Measurements from ENCODE around the gene PANK4. TPM values are rescaled to one million over a fixed set of nuclear protein-coding genes. Genes with fewer than 3 reads are reported as not detected.

Gene PANK4
- total and polyA plus RNA-seq, 10 of the 15 experiments (the other 5 are each of a cell fraction or from before 2014, with no cell fraction given), result 0.35 to 38.0 (median 18.6) TPM

DNA sequence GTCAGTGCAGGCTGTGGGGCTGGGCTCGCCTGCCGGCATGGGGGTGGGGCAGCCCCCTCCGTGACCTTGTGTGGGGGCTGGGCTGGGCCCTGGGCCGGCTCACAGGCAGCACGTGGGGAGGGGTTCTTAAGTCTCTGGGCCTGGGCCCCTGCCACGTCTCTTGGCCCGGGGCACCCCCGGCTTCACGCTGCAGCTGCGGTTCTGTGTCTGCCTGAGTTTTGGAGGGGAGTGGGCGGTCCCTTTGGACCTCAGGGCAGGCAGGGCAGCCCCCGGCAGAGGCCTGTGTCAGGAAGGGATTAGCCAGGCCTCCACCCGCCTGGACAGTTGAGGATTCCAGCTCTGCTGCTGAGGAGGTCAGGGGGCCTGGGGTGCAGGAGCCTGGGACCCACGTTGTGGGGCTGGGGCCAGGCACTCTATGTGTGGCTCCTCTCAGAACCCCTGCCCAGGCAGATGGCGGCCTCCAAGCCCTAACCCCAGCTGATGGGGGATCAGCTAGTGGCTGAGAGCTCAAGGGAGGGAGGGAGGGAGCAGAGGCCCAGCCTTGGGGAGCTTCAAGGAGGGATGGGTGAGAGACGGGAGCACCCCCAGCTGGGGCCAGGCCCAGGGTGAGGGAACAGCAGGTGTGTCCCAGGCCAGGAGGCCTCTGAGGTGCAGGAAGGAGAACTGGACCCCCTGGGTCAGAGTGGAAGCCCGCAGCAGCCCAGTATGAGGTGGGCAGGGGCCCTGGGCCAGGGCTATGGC lies 52.1 kb downstream of the PANK4 start:
- POLR2A ChIA-PET, result no interaction called here
- WGBS (ENCODE audit: insufficient coverage, insufficient replicate concordance, low lambda C conversion rate, missing lambda C conversion rate), result 10% methylated on average over 13 of the region's 17 CpGs
- CTCF ChIA-PET, result no interaction called here
- in situ Hi-C loops (cut with MboI) (no loop called here), intact Hi-C loops (cut with micrococcal nuclease; ENCODE audit: unreplicated experiment) (no loop called here)
- H4K20me1 ChIP-seq (ENCODE audit: control insufficient read depth, insufficient read depth), result no peaks in the 10 kb centered on the region
- RAD21 ChIA-PET (ENCODE audit: unreplicated experiment), result no interaction called here
- SMC1A ChIA-PET (ENCODE audit: uncharacterized antibody, unreplicated experiment), result no interaction called here
- H3K9me3 ChIP-seq (replicated peaks; ENCODE audit: control insufficient read depth, insufficient read depth, low read length), result no peaks in the 10 kb centered on the region
- DNase-seq (ENCODE audit: low read depth, low spot score) (no peak), ATAC-seq (no peak), FAIRE-seq (no peak)
- no peak overlapping the region for H3K27ac ChIP-seq (ENCODE audit: control insufficient read depth, insufficient read depth)
- no peaks in the 10 kb centered on the region for H3K27me3 ChIP-seq (replicated peaks in 1 of 2; ENCODE audit: control insufficient read depth in 2 of 2, insufficient read depth in 2 of 2, low read length in 1 of 2)
- no peaks in the 10 kb centered on the region for H3K79me2 ChIP-seq (ENCODE audit: control insufficient read depth, insufficient read depth, low read length)
- no peak overlapping the region for H3K4me2 ChIP-seq (ENCODE audit: control insufficient read depth, insufficient read depth)
- no peaks in the 10 kb centered on the region for H3K36me3 ChIP-seq (ENCODE audit: control insufficient read depth in 2 of 2, insufficient read depth in 2 of 2, low read length in 1 of 2)
- no TSS peak for BruUV-seq (replicated peaks)
- no peak overlapping the region for H3K9ac ChIP-seq (ENCODE audit: control insufficient read depth, insufficient read depth, low read length)
- no peak overlapping the region for H3K4me3 ChIP-seq
- no peaks in the 10 kb centered on the region for H3K4me1 ChIP-seq (ENCODE audit: control insufficient read depth, insufficient read depth, low read length)
- H2AFZ ChIP-seq (ENCODE audit: control insufficient read depth, low read depth, low read length), result no peak overlapping the region
- TF ChIP-seq SIX5 (IDR thresholded peaks at IDR 0.05; ENCODE audit: low read depth, low read length, severe bottlenecking) (no peak), CHD2 (IDR thresholded peaks at IDR 0.05; ENCODE audit: borderline replicate concordance, low read depth, low read length) (no peak), SUZ12 (IDR thresholded peaks at IDR 0.05; ENCODE audit: unreplicated experiment) (no peak), HCFC1 (IDR thresholded peaks at IDR 0.05; ENCODE audit: low read length) (no peak), EED (IDR thresholded peaks at IDR 0.05; ENCODE audit: low read depth) (no peak), ZBTB33 (IDR thresholded peaks at IDR 0.05) (no peak), POLR2A (IDR thresholded peaks at IDR 0.05; ENCODE audit: low read depth, low read length) (no peak), WRNIP1 (IDR thresholded peaks at IDR 0.05; ENCODE audit: borderline replicate concordance, low read depth, low read length) (no peak), DPF2 (IDR thresholded peaks at IDR 0.05) (no peak), HDAC2 (IDR thresholded peaks at IDR 0.05) (no peak), ATF7 (IDR thresholded peaks at IDR 0.05; ENCODE audit: low read depth) (no peak), ATF3 (IDR thresholded peaks at IDR 0.05; ENCODE audit: borderline replicate concordance, extremely low read depth, low read depth, low read length) (no peak), NBN (IDR thresholded peaks at IDR 0.05) (no peak), SKIL (IDR thresholded peaks at IDR 0.05; ENCODE audit: low read depth, poor library complexity, severe bottlenecking) (no peak)
- TF ChIP-seq, protein P1, sequence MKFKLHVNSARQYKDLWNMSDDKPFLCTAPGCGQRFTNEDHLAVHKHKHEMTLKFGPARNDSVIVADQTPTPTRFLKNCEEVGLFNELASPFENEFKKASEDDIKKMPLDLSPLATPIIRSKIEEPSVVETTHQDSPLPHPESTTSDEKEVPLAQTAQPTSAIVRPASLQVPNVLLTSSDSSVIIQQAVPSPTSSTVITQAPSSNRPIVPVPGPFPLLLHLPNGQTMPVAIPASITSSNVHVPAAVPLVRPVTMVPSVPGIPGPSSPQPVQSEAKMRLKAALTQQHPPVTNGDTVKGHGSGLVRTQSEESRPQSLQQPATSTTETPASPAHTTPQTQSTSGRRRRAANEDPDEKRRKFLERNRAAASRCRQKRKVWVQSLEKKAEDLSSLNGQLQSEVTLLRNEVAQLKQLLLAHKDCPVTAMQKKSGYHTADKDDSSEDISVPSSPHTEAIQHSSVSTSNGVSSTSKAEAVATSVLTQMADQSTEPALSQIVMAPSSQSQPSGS (IDR thresholded peaks at IDR 0.05; ENCODE audit: low read length), result no peak
- TF ChIP-seq, protein P2, sequence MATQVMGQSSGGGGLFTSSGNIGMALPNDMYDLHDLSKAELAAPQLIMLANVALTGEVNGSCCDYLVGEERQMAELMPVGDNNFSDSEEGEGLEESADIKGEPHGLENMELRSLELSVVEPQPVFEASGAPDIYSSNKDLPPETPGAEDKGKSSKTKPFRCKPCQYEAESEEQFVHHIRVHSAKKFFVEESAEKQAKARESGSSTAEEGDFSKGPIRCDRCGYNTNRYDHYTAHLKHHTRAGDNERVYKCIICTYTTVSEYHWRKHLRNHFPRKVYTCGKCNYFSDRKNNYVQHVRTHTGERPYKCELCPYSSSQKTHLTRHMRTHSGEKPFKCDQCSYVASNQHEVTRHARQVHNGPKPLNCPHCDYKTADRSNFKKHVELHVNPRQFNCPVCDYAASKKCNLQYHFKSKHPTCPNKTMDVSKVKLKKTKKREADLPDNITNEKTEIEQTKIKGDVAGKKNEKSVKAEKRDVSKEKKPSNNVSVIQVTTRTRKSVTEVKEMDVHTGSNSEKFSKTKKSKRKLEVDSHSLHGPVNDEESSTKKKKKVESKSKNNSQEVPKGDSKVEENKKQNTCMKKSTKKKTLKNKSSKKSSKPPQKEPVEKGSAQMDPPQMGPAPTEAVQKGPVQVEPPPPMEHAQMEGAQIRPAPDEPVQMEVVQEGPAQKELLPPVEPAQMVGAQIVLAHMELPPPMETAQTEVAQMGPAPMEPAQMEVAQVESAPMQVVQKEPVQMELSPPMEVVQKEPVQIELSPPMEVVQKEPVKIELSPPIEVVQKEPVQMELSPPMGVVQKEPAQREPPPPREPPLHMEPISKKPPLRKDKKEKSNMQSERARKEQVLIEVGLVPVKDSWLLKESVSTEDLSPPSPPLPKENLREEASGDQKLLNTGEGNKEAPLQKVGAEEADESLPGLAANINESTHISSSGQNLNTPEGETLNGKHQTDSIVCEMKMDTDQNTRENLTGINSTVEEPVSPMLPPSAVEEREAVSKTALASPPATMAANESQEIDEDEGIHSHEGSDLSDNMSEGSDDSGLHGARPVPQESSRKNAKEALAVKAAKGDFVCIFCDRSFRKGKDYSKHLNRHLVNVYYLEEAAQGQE (IDR thresholded peaks at IDR 0.05; ENCODE audit: low read depth, low read length), result no peak

Measured in GM12878 (cell line).